Ishikawa (cell line): Measurements from ENCODE around the gene KCNAB1.

Experiments
- CEBPB ChIP-seq: IDR thresholded peaks from 2 replicates; pipeline ENCODE4 v1.6.1; 2012
- CREB1 ChIP-seq: IDR thresholded peaks from 2 replicates; pipeline ENCODE4 v1.6.1; 2012; ENCODE audit warnings: low read depth
- EGR1 ChIP-seq: IDR thresholded peaks from 2 replicates; pipeline ENCODE4 v1.6.1; 2012
- EP300 ChIP-seq: IDR thresholded peaks from 2 replicates; pipeline ENCODE4 v1.6.1; 2012; ENCODE audit warnings: borderline replicate concordance
- NFIC ChIP-seq: IDR thresholded peaks from 2 replicates; pipeline ENCODE4 v1.6.1; 2012
- RAD21 ChIP-seq: IDR thresholded peaks from 2 replicates; pipeline ENCODE4 v1.6.1; 2012; ENCODE audit warnings: low read depth
- TAF1 ChIP-seq: IDR thresholded peaks from 2 replicates; pipeline ENCODE4 v1.6.1; 2012; ENCODE audit warnings: low read depth, mild to moderate bottlenecking
- TEAD4 ChIP-seq: IDR thresholded peaks from 2 replicates; pipeline ENCODE4 v1.6.1; 2012
- YY1 ChIP-seq: IDR thresholded peaks from 2 replicates; pipeline ENCODE4 v1.6.1; 2012; ENCODE audit warnings: low read depth
- ZBTB7A ChIP-seq: IDR thresholded peaks from 2 replicates; pipeline ENCODE4 v1.6.1; 2012; ENCODE audit warnings: low read depth
- TF ChIP-seq, protein P1 (sequence below): IDR thresholded peaks from 2 replicates; pipeline ENCODE4 v1.6.1; 2012
- TF ChIP-seq, protein P2 (sequence below): IDR thresholded peaks from 2 replicates; pipeline ENCODE4 v1.6.1; 2012

DNA sequence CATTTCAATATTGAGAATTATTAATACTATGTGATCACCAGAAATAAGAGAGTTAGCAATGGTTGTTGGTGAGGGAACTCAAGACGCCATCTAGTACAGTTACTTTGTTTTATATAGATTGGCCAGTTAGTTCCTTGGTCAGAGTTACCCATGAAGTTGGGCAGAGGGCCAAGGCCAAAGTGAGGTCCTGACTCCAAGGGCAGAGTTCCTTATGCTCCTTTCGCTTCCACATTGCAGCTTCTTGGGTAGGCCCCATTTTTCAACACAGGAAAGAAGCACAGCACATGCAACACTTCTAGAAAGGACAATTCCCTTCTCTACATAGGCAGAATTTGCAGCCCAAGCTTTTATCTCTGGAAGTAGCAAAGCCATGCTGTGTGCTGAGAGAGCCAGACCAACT lies 178.6 kb downstream of the KCNAB1 start:
- TF ChIP-seq, protein P1, sequence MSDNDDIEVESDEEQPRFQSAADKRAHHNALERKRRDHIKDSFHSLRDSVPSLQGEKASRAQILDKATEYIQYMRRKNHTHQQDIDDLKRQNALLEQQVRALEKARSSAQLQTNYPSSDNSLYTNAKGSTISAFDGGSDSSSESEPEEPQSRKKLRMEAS = no peak
- TF ChIP-seq, protein P2, sequence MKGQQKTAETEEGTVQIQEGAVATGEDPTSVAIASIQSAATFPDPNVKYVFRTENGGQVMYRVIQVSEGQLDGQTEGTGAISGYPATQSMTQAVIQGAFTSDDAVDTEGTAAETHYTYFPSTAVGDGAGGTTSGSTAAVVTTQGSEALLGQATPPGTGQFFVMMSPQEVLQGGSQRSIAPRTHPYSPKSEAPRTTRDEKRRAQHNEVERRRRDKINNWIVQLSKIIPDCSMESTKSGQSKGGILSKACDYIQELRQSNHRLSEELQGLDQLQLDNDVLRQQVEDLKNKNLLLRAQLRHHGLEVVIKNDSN = no peak
- TF ChIP-seq EP300 (no peak), CREB1 (no peak), TEAD4 (no peak), CEBPB (no peak), TAF1 (no peak), RAD21 (no peak), ZBTB7A (no peak), YY1 (no peak), EGR1 (no peak), NFIC (no peak)
